GM19023 (cell line): ENCODE data around the gene TMX2.

ENCODE experiments used
- ATAC-seq: cut with Tn5 transposase; IDR thresholded peaks from one replicate; pipeline ENCODE4 v1.9.1; 2021; ENCODE audit warnings: mild to moderate bottlenecking, moderate library complexity; ENCODE audit not compliant: unreplicated experiment

TMX2 gene

GRCh38 chr11:57763568-57763967, 51.2 kb downstream of the TMX2 start:
- no peak for ATAC-seq

- ATAC-seq: no peak
Measured at GRCh38 chr11:57764021-57764420, 51.6 kb downstream of the TMX2 start.

GRCh38 chr11:57764566-57764965, 52.2 kb downstream of the TMX2 start:
- no peak for ATAC-seq

- ATAC-seq: no peak
Measured at GRCh38 chr11:57764972-57765371, 52.6 kb downstream of the TMX2 start.

GRCh38 chr11:57770793-57771192, 58.4 kb downstream of the TMX2 start:
- ATAC-seq: no peak

GRCh38 chr11:57771365-57771764, 59.0 kb downstream of the TMX2 start:
- ATAC-seq: no peak

- no peak for ATAC-seq
Measured at GRCh38 chr11:57772562-57772961, 60.2 kb downstream of the TMX2 start.

- ATAC-seq: no peak
Measured at GRCh38 chr11:57773026-57773598, 60.7 kb downstream of the TMX2 start.

GRCh38 chr11:57775491-57775890, 63.1 kb downstream of the TMX2 start:
- ATAC-seq: no peak

- no peak for ATAC-seq
Measured at GRCh38 chr11:57776031-57776521, 63.7 kb downstream of the TMX2 start.

GRCh38 chr11:57776577-57777210, 64.3 kb downstream of the TMX2 start:
- ATAC-seq: no peak

- ATAC-seq: no peak
Measured at GRCh38 chr11:57777969-57778317, 65.5 kb downstream of the TMX2 start.

- ATAC-seq: no peak
Measured at GRCh38 chr11:57778318-57779037, 66.1 kb downstream of the TMX2 start.

GRCh38 chr11:57779276-57779675, 66.9 kb downstream of the TMX2 start:
- ATAC-seq: no peak

GRCh38 chr11:57781529-57781943, 69.1 kb downstream of the TMX2 start:
- no peak for ATAC-seq

GRCh38 chr11:57785072-57785471, 72.7 kb downstream of the TMX2 start:
- no peak for ATAC-seq

GRCh38 chr11:57786436-57786835, 74.0 kb downstream of the TMX2 start:
- no peak for ATAC-seq

GRCh38 chr11:57787006-57787604, 74.7 kb downstream of the TMX2 start:
- ATAC-seq: no peak

- ATAC-seq: peak; percentile 35
Measured at GRCh38 chr11:57787920-57788702, 75.7 kb downstream of the TMX2 start.

- no peak for ATAC-seq
Measured at GRCh38 chr11:57788703-57789088, 76.3 kb downstream of the TMX2 start.
